Gastrocnemius medialis (tissue), 4 donors: ENCODE measurements around the gene LYG1.

Experiments used
- POLR2A ChIP-seq, 2 donors: fragments of 450-650 bp; IDR thresholded peaks; one replicate each; pipeline ENCODE4 v1.6.1; 2017; ENCODE audit warnings: antibody characterized with exemption in 2 of 2, mild to moderate bottlenecking in 2 of 2, moderate library complexity in 2 of 2
- TF ChIP-seq, protein P1 (sequence below), 5 experiments: fragments of 450-650 bp in 3 of 5; fragments of 200-600 bp in 2 of 5; sonication (generic) in 2 of 5; IDR thresholded peaks in 4 of 5; conservative IDR thresholded peaks in 1 of 5; 1 replicate in 4 of 5; 2 replicates in 1 of 5; pipeline ENCODE4 v1.5.1; 2016 to 2019; ENCODE audit warnings: antibody characterized with exemption in 5 of 5, mild to moderate bottlenecking in 3 of 5, moderate library complexity in 3 of 5

DNA sequence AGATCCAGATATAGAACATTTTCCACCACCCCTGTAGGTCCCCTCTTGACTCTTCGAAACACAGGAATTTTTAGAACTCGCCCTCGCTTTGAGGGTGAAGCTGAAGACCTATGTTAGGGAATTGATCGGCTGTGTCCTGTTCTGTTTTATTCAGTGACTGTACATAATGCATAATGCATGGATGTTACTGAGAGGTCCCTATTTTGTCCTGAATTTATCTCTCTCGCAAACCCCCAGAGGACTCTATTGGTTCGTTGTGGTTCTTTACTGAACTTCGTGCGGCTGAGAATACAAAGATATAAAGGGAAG lies 35.8 kb upstream of the LYG1 start:
- TF ChIP-seq, protein P1, sequence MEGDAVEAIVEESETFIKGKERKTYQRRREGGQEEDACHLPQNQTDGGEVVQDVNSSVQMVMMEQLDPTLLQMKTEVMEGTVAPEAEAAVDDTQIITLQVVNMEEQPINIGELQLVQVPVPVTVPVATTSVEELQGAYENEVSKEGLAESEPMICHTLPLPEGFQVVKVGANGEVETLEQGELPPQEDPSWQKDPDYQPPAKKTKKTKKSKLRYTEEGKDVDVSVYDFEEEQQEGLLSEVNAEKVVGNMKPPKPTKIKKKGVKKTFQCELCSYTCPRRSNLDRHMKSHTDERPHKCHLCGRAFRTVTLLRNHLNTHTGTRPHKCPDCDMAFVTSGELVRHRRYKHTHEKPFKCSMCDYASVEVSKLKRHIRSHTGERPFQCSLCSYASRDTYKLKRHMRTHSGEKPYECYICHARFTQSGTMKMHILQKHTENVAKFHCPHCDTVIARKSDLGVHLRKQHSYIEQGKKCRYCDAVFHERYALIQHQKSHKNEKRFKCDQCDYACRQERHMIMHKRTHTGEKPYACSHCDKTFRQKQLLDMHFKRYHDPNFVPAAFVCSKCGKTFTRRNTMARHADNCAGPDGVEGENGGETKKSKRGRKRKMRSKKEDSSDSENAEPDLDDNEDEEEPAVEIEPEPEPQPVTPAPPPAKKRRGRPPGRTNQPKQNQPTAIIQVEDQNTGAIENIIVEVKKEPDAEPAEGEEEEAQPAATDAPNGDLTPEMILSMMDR (IDR thresholded peaks at IDR 0.05 in 4 of 5, conservative IDR thresholded peaks at IDR 0.05 in 1 of 5) = no peak
- TF ChIP-seq POLR2A (IDR thresholded peaks at IDR 0.05) = no peak
